DOHH2 (cell line): ENCODE measurements around the gene MILR1.

Source experiments
- EZH2phosphoT487 ChIP-seq: fragments of 200-600 bp; sonication (generic); IDR thresholded peaks from 2 replicates; pipeline ENCODE4 v1.6.1; 2017; ENCODE audit warnings: borderline replicate concordance, mild to moderate bottlenecking, antibody characterized with exemption, low read length, moderate library complexity, mixed read lengths
- TF ChIP-seq, protein P1 (sequence below): fragments of 200-600 bp; sonication (generic); IDR thresholded peaks from one replicate; pipeline ENCODE4 v1.5.1; 2014; ENCODE audit warnings: antibody characterized with exemption, mild to moderate bottlenecking, low read depth, low read length; ENCODE audit not compliant: poor library complexity, severe bottlenecking

- TF ChIP-seq, protein P1, sequence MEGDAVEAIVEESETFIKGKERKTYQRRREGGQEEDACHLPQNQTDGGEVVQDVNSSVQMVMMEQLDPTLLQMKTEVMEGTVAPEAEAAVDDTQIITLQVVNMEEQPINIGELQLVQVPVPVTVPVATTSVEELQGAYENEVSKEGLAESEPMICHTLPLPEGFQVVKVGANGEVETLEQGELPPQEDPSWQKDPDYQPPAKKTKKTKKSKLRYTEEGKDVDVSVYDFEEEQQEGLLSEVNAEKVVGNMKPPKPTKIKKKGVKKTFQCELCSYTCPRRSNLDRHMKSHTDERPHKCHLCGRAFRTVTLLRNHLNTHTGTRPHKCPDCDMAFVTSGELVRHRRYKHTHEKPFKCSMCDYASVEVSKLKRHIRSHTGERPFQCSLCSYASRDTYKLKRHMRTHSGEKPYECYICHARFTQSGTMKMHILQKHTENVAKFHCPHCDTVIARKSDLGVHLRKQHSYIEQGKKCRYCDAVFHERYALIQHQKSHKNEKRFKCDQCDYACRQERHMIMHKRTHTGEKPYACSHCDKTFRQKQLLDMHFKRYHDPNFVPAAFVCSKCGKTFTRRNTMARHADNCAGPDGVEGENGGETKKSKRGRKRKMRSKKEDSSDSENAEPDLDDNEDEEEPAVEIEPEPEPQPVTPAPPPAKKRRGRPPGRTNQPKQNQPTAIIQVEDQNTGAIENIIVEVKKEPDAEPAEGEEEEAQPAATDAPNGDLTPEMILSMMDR, result no peak
- TF ChIP-seq EZH2phosphoT487, result no peak
These were observed 22.5 kb downstream of the MILR1 start for GRCh38 chr17:64471440-64471839.
